NCI-H2107 (cell line): Measurements from ENCODE around the gene IFNLR1.

Source experiments
- DNase-seq: peaks from one replicate; lab custom pipeline; 2025; lab: John Stamatoyannopoulos, UW

The IFNLR1 gene

GRCh38 chr1:24147816-24148215 is 39.3 kb downstream of the IFNLR1 start:
- no peak for DNase-seq

DNA sequence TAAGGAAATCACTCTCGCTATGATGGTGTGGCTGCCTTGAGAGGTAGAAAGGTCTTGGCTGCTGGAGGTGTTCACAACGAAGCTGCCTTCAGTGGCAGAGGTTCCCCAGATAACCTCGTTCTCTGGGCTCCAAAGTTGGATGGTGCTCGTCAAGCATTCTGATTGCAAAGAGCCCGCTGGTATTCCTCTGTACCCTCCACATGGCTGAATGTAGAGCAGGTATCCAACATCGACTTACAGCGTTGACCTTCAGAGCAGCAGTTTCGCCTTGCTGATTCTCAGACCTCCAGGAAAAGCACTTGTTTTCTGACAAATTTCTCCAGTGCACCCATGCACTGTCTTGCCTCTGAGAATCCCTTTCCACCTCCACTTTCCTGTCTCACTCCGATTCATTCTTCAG is 39.9 kb downstream of the IFNLR1 start:
- no peak for DNase-seq

- DNase-seq: no peak
These were observed 44.2 kb downstream of the IFNLR1 start, which contains the start of gene IL22RA1 for GRCh38 chr1:24142546-24143534. Gene IL22RA1, minus strand, starts transcription at chr1:24143140. Its CDS starts 58 bp downstream, at chr1:24143082.

DNA sequence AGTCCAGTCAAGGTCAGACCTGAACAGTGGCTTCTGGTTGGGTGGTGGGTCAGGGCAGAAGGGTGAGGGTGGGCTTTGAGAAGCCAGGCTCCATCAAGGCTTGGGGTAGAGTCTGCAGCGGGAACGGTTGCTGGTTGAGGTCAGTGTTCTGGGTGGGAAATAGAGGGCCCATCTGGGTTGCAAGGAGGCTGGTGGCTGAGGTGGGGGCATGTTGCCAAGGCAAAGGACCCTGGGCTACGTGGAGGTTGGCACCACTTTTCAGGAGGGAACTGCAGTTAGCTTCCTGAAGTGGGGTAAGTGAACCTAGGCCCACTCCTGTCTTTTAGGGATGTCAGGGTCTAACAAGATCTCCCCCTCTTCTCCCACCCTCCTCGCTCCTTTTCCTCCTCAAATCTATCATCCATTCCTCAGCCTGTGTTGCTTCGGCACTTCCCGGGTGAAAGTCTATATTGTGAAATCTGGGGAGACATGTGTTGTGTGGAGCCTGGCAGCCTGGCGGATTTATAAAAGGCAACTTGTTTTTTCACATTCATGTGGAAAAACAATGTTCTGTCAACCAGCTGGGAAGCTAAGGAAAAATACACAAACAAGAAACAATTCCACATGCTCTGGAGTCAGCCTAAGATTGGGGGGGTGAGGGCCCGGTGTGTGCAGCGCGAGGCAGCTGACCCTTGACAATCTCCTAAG is 45.6 kb downstream of the IFNLR1 start:
- DNase-seq: no peak

DNA sequence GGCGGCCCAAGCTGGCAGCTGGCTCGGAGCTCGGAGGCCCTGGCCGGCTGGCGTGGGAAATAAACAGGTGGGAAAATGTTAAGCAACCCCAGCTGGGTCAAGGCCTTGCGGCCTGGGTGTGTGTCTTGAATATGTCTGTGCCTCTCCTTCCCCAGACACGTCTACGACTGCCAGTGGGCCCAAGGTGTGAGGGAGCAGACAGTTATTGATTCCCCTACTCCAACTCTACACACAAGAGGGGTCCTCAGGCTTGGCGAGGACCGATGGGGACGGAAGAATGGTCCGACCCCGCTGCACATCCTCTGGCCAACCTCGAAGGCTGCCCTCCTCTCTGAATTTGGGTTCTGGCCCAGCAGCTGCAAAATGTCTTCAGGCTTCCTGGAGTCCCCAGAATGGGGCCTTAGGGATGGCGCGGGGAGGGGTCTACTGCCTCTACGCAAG is 46.3 kb downstream of the IFNLR1 start:
- DNase-seq: no peak

DNA sequence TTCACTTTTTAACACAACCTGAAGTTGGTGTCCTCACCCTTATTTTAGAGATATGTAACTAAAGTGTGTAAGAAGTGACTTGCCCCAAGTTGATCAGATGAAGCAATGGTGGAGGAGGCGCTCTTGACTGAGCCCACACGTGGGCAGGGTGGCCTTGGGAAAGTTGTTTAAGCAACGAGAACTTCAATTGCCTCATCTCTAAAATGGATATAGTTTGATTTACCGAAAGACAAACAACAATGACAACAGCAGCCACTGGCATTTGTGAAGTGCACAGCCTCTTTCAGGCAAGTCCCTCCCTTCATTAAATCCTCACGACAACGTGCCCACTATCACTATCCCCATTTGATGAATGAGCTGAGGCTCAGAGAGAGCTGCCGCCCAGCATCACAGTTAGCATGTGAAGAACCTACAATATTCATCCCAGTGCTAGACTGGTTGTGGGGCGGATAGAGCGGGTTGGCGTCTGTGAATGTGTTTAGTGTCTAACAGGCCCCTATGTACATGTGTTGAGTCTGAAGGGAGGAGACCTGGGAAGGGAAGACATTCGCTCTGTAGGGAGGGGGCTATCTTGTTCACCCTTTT is 47.2 kb downstream of the IFNLR1 start:
- no peak for DNase-seq

- no peak for DNase-seq
These were observed 47.9 kb downstream of the IFNLR1 start for GRCh38 chr1:24139222-24139489.

DNA sequence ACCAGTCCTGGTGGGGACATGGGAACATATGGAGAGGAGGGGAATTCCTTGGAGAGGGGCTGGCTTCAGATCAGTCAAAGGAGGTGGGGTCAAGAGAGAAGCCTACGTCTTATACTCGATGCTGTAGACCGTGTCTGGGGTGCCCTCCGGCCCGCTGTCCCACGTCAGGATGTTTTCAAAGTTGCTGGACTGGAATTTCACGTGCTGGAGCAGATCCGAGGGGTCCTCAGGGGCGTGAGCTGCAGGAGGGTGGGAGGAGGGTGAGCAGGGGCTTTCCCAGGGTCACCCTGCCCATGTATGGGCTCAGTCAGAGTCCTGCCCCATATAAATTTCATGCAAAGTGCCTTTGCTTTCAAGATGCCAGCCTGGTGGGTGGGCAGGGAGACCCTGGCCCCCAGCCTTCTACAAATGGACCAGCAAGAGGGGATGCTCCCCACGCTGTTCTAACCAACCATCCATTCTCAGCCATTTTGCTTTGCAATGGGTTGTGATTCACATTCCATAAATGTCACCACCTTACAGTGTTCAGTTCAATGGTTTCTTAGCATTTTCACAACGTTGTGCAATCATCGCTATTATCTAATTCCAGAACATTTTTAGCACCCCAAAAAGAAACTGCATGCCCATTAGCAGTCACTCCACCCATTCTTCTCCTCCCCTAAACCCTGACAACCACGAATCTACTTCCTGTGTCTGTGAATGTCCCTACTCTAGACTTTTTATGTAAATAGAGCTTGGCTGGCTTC is 48.4 kb downstream of the IFNLR1 start:
- no peak for DNase-seq

GRCh38 chr1:24136956-24137539 is 50.0 kb downstream of the IFNLR1 start:
- no peak for DNase-seq

GRCh38 chr1:24134376-24134775 is 52.7 kb downstream of the IFNLR1 start:
- DNase-seq: no peak

GRCh38 chr1:24133819-24134218 is 53.3 kb downstream of the IFNLR1 start:
- DNase-seq: no peak

GRCh38 chr1:24130385-24130784 is 56.7 kb downstream of the IFNLR1 start:
- DNase-seq: no peak

- DNase-seq: no peak
These were observed 59.2 kb downstream of the IFNLR1 start for GRCh38 chr1:24127801-24128363.

GRCh38 chr1:24127134-24127800 is 59.8 kb downstream of the IFNLR1 start:
- no peak for DNase-seq

- no peak for DNase-seq
These were observed 60.4 kb downstream of the IFNLR1 start for GRCh38 chr1:24126672-24127023.

DNA sequence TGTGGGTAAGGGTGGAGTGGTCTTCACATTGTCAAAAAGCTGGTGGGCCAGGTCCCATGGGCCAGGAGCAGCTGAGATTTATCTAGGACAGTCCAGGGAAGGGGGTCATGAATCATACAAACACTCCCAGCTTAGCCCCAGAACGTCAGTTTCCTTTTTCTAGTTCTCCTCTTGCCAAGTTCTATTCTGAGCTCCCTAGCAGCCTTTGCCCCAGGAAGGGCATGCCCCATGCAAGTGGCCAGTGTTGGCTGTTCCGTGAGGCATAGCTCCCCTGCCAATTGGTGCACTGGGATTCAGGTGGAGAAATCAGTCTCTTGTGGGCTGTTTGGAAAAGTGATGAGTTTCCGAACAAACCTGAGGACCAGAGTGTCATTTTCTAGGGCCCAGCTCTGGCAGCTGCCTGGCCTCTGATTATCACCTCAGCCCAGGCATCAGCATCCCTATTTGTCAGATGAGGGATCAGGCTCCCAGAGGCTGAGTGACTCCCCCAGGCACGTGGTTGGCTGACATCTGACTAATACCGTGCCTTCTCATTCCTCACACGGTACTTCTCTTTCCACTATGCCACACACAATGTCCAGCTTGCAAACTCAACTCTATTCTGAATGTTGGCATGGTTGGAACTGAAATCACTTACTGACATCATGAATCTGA is 60.9 kb downstream of the IFNLR1 start:
- DNase-seq: no peak

GRCh38 chr1:24125456-24125855 is 61.6 kb downstream of the IFNLR1 start:
- no peak for DNase-seq

DNA sequence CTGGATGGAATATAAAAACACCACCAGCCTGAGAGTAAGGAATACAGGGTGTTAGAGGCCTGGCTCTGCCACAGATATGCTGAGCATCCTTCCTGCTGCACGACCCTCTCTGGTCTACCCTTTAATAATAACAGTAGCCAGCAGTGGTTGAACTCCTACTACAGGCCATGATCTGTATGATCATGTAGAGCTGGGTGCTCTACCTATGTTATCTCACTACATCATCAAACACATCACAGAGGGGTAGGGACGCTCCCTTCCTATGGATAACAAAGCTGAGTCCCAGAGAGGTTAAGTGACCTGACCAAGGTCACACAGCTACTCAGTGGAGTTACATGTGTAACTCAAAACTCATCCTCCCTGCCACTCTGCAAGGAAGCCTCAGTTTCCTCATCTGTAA is 62.1 kb downstream of the IFNLR1 start:
- DNase-seq: no peak

DNA sequence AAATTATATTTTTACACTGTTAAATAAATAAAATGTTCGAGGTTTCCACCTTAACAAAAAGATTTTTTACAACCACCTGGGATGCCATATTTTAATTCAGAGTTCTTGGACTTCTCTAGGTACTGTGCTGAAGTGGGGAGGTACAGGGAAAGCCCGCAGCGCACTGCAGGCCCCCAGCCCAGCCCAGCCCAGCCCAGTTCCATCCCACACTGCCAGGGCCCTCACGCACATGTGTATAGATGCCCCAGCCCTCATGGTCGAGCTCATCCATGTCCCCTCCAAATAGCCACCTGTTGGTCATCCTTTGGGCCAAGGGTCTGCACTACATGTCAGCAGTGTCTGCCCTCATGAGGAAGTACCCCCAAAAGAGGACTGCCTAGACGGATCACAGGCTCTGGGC is 63.5 kb downstream of the IFNLR1 start:
- no peak for DNase-seq

- DNase-seq: no peak
These were observed 64.3 kb downstream of the IFNLR1 start for GRCh38 chr1:24122776-24123175.

DNA sequence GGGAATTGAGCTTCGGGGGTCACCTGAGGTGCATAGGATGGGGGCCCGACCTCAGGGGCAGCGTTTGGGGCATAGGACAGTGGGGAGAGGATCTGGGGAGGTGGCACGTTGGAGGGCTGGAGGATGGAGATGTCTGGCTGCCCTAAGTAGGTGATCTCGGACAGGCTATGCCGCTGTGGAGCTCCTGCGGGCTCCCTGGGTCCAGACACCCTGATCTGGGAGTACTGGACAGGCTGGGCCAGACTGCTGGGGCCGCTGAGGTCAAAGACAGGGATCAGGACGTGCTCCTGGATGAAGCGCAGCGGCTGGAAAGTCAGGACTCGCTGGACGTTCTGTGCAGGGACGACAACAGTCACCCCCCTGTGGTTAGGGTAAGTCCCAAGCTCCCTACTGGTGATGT is 65.7 kb downstream of the IFNLR1 start:
- DNase-seq: no peak
